HG03095 (cell line): Measurements from ENCODE around the gene ELAVL3.
A peak's percentile ranks its signal among the peaks of the same experiment; 100 is the strongest.
"Not testable (repeated sequence)": the region's sequence is repeated elsewhere in the genome, so short reads cannot be mapped to it uniquely, and the experiment has no call there.

Experiments
- ATAC-seq: cut with Tn5 transposase; IDR thresholded peaks from one replicate; pipeline ENCODE4 v1.9.1; 2021; ENCODE audit warnings: moderate library complexity; ENCODE audit not compliant: unreplicated experiment

Gene ELAVL3

GRCh38 chr19:11444059-11444458 is 36.8 kb downstream of the ELAVL3 start:
- no peak for ATAC-seq

- no peak for ATAC-seq
These were observed 42.9 kb downstream of the ELAVL3 start for GRCh38 chr19:11437955-11438354.

- ATAC-seq, result no peak
These were observed 45.0 kb downstream of the ELAVL3 start for GRCh38 chr19:11435833-11436313.

- ATAC-seq, result peak; percentile 84
These were observed 45.6 kb downstream of the ELAVL3 start, which contains the start of the genes ODAD3 and PRKCSH for GRCh38 chr19:11435057-11435832. Gene ODAD3, minus strand, starts transcription at chr19:11435121. Its CDS starts 105 bp downstream, at chr19:11435016. Gene PRKCSH, plus strand, starts transcription at chr19:11435635. Its CDS starts 483 bp downstream, at chr19:11436118.

- peak; percentile 5 for ATAC-seq
These were observed 46.2 kb downstream of the ELAVL3 start for GRCh38 chr19:11434703-11435056.

- ATAC-seq, result not testable (repeated sequence)
These were observed 47.3 kb downstream of the ELAVL3 start for GRCh38 chr19:11433526-11433925.

- no peak for ATAC-seq
These were observed 54.2 kb downstream of the ELAVL3 start for GRCh38 chr19:11426656-11427055.

- no peak for ATAC-seq
These were observed 55.0 kb downstream of the ELAVL3 start for GRCh38 chr19:11425719-11426457.

GRCh38 chr19:11423791-11424181 is 57.1 kb downstream of the ELAVL3 start:
- no peak for ATAC-seq

- no peak for ATAC-seq
These were observed 57.6 kb downstream of the ELAVL3 start for GRCh38 chr19:11423164-11423790.

- peak; percentile 63 for ATAC-seq
These were observed 58.4 kb downstream of the ELAVL3 start for GRCh38 chr19:11422163-11423065.

- peak; percentile 32 for ATAC-seq
These were observed 59.3 kb downstream of the ELAVL3 start for GRCh38 chr19:11421371-11422098.

- no peak for ATAC-seq
These were observed 60.1 kb downstream of the ELAVL3 start for GRCh38 chr19:11420429-11421370.

- no peak for ATAC-seq
These were observed 62.0 kb downstream of the ELAVL3 start, which contains the start of gene RGL3 for GRCh38 chr19:11418549-11419506. Gene RGL3, minus strand, starts transcription at chr19:11419314. Its CDS starts 36 bp downstream, at chr19:11419278.

- ATAC-seq, result no peak
These were observed 62.7 kb downstream of the ELAVL3 start for GRCh38 chr19:11418094-11418548.

- ATAC-seq, result no peak
These were observed 64.3 kb downstream of the ELAVL3 start for GRCh38 chr19:11416346-11417052.

GRCh38 chr19:11414544-11414943 is 66.3 kb downstream of the ELAVL3 start:
- no peak for ATAC-seq
